DMS114 treated with DMSO at 0.1 percent for 48 hours (cell line): ENCODE data around the gene CTXND2.
"Not testable (repeated sequence)": the region's sequence is repeated elsewhere in the genome, so short reads cannot be mapped to it uniquely, and the experiment has no call there.

Source experiments
- DNase-seq: peaks from one replicate; lab custom pipeline; 2025; ENCODE audit not compliant: unreplicated experiment; lab: John Stamatoyannopoulos, UW

CTXND2 gene

GRCh38 chr1:150888727-150889126, 1.8 kb downstream of the CTXND2 start:
- DNase-seq, result no peak

GRCh38 chr1:150890033-150890416, 3.1 kb downstream of the CTXND2 start:
- no peak for DNase-seq

GRCh38 chr1:150893336-150893913, 6.5 kb downstream of the CTXND2 start:
- DNase-seq, result no peak

- no peak for DNase-seq
These were observed 8.7 kb downstream of the CTXND2 start for GRCh38 chr1:150895618-150896017.

- DNase-seq, result not testable (repeated sequence)
These were observed 12.9 kb downstream of the CTXND2 start for GRCh38 chr1:150899795-150900194.

- no peak for DNase-seq
These were observed 15.4 kb downstream of the CTXND2 start for GRCh38 chr1:150902346-150902745.

GRCh38 chr1:150902751-150903150, 15.8 kb downstream of the CTXND2 start:
- DNase-seq, result no peak

- no peak for DNase-seq
These were observed 18.4 kb downstream of the CTXND2 start for GRCh38 chr1:150905301-150905700.

GRCh38 chr1:150906329-150906728, 19.4 kb downstream of the CTXND2 start:
- DNase-seq, result no peak

- no peak for DNase-seq
These were observed 19.9 kb downstream of the CTXND2 start for GRCh38 chr1:150906813-150907212.

- no peak for DNase-seq
These were observed 22.7 kb downstream of the CTXND2 start for GRCh38 chr1:150909585-150910180.

GRCh38 chr1:150912623-150913022, 25.7 kb downstream of the CTXND2 start:
- DNase-seq, result no peak

GRCh38 chr1:150917387-150917786, 30.5 kb downstream of the CTXND2 start:
- DNase-seq, result no peak

- peak; percentile 83 for DNase-seq
These were observed 35.6 kb downstream of the CTXND2 start for GRCh38 chr1:150922519-150922975.

GRCh38 chr1:150925080-150925479, 38.1 kb downstream of the CTXND2 start:
- DNase-seq, result peak; percentile 47

- peak; percentile 99 for DNase-seq
These were observed 39.3 kb downstream of the CTXND2 start, which contains the start of gene SETDB1 for GRCh38 chr1:150926097-150926741. Gene SETDB1, plus strand, starts transcription at chr1:150926363. Its CDS starts 1,352 bp downstream, at chr1:150927715.

- no peak for DNase-seq
These were observed 40.7 kb downstream of the CTXND2 start for GRCh38 chr1:150927624-150928023.

- no peak for DNase-seq
These were observed 41.4 kb downstream of the CTXND2 start for GRCh38 chr1:150928286-150928685.

- not testable (repeated sequence) for DNase-seq
These were observed 41.8 kb downstream of the CTXND2 start for GRCh38 chr1:150928775-150929174.

GRCh38 chr1:150931773-150932172, 44.8 kb downstream of the CTXND2 start:
- no peak for DNase-seq

- DNase-seq, result no peak
These were observed 57.9 kb downstream of the CTXND2 start for GRCh38 chr1:150944856-150945255.

- no peak for DNase-seq
These were observed 67.8 kb downstream of the CTXND2 start for GRCh38 chr1:150954708-150955107.
